Measurements from ENCODE around the gene C2orf69. TPM values are rescaled to one million over a fixed set of nuclear protein-coding genes. Genes with fewer than 3 reads are reported as not detected.
"Not testable (repeated sequence)": the region's sequence is repeated elsewhere in the genome, so short reads cannot be mapped to it uniquely, and the experiment has no call there.

C2orf69 gene
- total RNA-seq, 2 donors from 2014 or later = 9.1 to 14.4 TPM

DNA sequence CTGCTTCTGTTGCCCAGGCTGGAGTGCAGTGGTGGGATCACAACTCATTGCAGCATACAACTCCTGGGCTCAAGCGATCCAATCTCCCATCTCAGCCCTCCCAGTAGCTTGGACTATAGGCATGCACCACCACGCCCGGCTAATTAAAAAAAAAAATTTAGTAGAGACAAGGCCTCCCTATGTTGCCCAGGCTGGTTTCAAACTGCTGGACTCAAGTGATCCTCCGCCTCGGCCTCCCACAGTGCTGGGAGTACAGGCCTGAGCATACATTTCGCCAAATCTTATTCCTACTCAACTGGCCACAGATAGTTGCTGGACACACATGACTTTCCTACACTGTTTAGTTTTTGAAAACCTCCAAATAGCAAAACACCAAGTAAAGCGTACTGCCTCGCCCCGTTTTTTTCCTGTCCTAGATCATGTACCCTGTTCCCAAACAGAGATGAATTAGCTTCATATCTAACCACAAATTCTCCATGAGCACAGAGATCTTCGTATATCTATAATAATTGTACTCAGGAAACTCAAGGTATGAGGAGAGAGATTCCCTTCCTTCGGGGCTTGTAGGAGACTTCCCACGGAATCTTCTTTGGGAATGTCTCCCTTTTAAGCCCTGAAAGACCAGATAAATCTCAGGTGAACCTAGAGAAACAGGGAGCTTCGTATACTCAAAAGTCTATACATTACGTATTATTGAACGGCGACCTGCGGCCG is 598 bp upstream of the C2orf69 start:
- DNase-seq (no peak), ATAC-seq (no peak)
- intact Hi-C loops (cut with DNase I) = no loop called here

DNA sequence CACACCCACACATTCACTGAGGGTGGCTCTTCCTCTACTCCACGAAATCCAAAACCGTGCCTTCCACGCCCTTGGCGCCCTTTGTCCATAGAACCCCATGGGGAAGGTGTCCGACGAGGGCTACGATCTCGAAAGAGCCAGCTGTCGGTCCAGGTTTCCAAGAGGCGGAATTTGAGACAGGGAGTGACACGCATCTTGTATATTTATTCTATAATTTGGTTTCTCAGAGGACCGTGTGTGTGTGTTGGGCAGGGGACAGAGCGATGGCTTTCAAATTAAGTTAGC is 726 bp downstream of the C2orf69 start:
- intact Hi-C loops (cut with DNase I) = no loop called here
- no peak for DNase-seq
- ATAC-seq = peak in 1 of 2 donors; percentile 39

DNA sequence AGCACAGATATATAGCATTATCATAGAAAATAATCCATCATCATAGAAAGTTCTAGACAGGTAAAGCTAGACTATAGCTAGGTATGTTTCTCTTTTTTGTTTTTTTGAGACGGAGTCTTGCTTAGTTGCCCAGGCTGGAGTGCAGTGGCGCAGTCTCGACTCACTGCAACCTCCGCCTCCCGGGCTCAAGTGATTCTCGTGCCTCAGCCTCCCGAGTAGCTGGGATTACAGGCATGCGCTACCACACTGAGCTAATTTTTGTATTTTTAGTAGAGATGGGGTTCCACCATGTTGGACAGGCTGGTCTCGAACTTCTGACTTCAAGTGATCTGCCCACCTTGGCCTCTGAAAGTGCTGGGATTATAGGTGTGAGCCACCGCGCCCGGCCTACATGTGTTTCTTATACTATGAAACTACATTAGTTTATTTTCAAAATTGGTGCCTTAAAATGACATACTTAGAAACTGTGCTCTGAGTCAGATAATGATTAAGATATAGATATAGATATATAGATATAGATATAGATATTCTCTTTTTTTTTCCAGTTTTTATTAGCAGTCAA is 1.5 kb downstream of the C2orf69 start:
- DNase-seq; intact Hi-C loops (cut with DNase I); ATAC-seq: not testable (repeated sequence)

DNA sequence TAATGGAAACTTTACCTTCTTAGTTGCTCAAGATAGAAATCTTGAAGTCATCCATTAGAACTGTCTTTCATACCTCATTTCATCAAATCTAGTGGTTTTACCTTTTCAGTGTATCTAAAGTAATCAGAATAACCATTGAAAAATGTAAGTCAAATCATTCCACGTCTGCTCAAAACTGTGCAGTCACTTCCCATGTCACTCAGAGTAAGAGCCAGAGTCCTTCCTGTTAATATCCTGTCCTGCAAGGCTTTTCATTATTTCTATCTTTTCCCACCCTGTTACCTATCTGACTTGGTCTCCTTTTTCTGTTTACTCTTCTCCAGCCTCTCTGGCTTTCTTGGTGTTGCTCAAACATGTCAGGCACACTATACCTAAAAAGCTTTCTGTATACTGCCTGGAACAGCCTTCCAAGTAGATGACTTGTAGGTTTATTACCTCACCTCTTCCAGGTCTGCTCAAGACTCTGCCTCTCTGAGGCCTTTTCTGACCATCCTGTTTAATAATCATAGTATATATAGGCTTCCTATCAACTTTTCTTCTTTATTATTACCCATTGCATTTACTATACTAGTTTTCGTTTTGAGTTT is 3.4 kb downstream of the C2orf69 start:
- no peak for DNase-seq
- intact Hi-C loops (cut with DNase I) = no loop called here
- no peak for ATAC-seq

DNA sequence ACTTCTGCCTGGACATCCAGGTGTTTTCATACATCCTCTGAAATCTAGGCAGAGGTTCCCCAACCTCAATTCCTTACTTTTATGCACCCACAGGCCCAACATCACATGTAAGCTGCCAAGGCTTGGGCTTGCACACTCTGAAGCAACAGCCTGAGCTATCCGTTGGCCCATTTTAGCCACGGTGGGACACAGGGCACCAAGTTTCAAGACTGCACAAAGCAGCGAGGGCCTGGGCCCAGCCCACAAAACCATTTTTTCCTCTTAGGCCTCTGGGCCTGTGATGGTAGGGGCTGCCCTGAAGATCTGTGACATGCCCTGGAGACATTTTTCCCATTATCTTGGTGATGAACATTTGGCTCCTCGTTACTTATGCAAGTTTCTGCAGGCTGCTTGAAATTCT is 5.9 kb downstream of the C2orf69 start:
- intact Hi-C loops (cut with DNase I) = no loop called here

DNA sequence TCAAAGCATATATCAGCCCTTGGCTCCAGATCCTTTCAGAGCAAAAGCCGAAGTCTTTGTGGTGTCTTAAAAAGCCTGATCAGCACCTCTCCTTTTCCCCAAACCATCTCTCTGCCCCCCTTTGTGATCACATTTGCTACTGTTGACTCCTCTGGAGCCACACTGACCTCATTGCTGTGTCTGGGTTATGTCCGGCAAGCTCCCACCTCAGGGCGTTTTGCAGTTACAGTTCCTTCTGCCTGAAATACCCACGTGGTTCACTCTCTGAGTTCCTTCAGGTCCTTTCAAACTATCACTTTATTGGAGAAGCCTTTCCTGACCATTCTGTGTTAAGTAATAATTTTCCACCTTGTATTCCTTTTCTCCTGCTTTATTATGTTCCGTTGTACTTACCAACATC is 11.8 kb downstream of the C2orf69 start:
- DNase-seq = no peak
- no peak for ATAC-seq
- intact Hi-C loops (cut with DNase I) = no loop called here

More for the DNA sequence above, 5.9 kb downstream of the C2orf69 start:
- ATAC-seq (no peak), DNase-seq (no peak)

DNA sequence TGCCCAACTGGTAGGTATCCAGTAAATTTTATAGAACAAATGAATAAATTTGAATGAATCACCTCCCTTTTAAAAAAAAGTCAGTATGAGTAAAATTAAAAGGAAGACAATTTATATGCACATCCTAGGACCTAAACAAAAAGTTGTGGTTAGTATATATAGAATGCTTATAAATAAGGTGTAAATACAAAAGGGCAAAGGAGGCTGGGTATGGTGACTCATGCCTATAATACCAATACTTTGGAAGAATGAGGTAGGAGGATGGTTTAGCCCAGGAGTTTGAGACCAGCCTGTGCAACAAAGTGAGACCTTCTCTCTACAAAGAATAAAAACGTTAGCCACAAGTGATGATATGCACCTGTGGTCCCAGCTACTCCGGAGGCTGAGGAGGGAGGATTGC is 12.8 kb downstream of the C2orf69 start:
- DNase-seq = no peak
- no peak for ATAC-seq
- intact Hi-C loops (cut with DNase I) = no loop called here

DNA sequence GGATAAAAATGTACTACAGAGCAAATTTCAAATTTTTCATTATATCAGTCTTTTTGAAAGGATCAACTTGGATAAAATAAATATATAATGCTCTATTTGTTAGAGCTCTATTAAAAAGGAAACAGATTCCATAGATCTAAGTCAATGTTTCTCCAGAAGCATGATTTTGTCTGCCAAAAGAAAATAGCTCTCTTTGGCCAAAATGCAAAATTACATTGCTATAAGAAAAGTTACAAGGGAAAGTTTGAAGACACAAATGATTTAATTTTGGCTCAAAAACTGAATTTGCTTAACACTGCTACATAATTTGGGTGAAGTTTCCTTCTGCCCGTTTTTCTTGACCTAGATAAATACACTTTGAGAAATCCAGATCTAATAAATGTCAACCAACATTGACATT is 15.7 kb downstream of the C2orf69 start:
- intact Hi-C loops (cut with DNase I) = no loop called here
- ATAC-seq (no peak), DNase-seq (no peak)

DNA sequence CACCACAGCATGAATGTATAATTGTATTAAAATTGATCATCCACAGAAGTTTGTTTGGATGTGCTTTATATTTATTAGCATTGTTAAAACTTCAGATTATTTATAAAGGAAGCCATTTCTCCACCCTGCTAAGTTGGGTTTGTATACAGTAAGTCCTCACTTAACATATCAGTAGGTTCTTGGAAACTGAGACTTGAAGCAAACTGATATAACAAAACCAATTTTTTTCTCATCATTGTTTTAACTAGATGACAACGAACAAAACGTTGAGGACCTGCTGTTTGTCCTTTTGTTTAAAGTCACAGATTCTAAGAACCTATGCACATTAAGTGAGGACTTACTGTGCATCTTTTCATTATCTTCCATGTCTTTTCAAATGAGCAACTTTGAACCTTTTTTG is 17.1 kb downstream of the C2orf69 start:
- DNase-seq = no peak
- no peak for ATAC-seq
- intact Hi-C loops (cut with DNase I) = no loop called here

DNA sequence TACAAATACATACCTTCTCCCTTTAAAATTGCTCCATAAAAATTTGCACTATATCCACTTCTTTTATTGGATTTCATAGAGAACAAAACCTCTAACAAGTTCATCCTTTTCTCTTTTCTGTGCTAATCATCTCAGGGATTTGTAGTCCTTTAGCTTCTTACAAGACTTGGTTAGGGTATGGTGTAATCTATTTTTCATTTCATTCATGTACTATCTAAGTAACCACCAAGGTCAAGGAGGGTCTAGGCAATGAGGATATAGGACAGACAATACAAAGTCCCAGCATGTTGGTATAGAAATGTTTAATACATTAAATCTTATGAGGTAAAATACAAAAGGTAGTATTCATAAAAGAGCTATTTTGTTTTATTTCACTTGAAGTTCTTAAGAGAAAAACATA is 17.5 kb downstream of the C2orf69 start:
- intact Hi-C loops (cut with DNase I) = no loop called here
- ATAC-seq (no peak), DNase-seq (no peak)

DNA sequence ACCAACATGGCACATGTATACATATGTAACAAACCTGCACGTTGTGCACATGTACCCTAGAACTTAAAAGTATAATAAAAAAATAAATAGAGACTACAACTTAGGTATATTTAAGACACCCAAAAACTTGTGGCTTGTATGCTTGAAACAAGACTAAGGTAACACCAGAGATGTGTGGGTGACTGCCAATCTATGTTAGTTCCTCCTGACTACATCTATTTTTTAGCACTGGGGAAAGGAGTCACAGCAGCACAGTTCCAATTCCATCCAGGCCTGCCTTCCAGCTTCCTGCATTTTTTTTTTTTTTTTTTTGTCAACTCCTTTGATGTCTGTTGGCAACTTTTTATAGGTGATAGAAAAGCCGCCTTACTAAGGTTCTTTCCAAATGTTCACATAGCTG is 18.2 kb downstream of the C2orf69 start:
- ATAC-seq (no peak), DNase-seq (no peak)
- intact Hi-C loops (cut with DNase I) = no loop called here

DNA sequence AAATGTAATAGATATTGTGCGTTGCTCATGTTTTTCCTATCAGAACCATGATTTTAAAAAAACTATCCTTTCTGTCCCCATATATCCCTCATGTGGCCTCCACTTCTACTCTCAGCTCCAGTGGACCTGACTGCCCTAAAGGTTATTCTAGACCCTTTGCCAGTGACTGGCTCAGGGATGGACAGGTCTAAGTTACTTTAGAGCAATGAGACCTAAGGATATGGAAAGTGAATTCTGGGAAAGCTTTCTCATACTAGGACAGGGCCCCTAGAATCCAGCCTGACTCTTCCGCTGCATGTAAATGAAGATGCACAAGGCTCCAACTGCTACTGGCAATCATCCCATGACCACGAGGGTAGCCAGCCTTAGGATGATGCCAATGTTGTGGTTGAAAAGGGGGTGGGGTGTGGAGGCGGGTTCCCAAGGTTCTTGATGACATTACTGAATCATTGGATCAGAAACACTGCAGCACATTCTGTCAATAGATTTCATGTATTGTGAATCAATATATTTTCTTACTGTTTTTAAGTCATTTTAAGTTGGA is 21.3 kb downstream of the C2orf69 start:
- intact Hi-C loops (cut with DNase I) = no loop called here
- DNase-seq = no peak
- no peak for ATAC-seq

DNA sequence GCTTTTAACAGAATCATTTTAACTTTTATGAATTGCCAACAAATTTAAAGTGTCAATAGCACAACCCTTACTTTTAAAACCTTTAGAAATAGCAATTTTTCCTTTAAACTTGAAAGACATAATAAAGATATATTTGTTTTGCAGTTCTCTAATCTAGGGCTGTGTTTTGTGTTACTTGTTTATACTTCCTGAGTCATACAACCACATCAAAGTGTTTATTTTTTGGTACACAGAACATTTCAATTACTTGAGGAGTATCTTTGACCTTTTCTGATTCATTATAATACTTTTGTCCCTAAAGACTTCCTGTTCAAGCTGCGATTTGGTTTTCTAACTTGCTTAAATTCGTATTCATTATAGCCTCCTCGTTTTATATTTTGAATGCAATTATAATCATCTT is 22.4 kb downstream of the C2orf69 start:
- ATAC-seq = no peak
- DNase-seq = no peak
- intact Hi-C loops (cut with DNase I) = no loop called here

DNA sequence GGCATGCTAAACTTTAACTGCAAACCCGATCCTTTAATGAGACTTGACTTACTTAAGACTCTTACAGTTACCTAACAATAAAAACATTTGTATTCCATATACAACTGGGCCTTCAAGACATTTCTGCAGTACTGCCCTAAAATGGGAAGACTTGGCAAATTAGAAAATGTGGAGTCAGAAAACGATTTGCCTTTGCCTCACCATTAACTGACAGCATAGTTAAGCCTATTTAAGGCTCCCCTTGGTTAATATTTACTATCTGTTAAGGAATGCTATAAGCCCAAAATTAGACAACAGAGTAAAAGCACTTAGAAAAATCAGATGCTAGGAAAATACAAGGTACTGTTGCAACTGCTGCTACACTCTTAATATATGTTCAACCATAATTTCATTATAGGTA is 25.5 kb downstream of the C2orf69 start:
- intact Hi-C loops (cut with DNase I) = no loop called here
- no peak for ATAC-seq
- no peak for DNase-seq

DNA sequence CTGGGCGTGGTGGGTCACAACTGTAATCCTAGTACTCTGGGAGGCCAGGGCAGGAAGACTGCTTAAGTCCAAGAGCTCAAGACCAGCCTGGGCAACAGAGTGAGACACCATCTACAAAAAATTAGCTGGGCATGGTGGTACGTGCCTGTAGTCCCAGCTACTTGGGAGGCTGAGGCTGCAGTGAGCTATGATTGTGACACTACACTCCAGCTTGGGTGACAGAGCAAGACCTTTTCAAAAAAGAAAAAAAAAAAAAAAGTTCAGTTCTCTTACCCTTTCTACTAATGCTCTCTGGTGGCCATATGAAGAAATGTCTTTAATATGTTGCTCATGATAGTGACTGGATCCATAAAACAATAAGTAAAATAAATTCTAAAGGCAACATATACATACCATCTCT is 29.3 kb downstream of the C2orf69 start:
- DNase-seq (no peak), ATAC-seq (no peak)
- intact Hi-C loops (cut with DNase I) = no loop called here

DNA sequence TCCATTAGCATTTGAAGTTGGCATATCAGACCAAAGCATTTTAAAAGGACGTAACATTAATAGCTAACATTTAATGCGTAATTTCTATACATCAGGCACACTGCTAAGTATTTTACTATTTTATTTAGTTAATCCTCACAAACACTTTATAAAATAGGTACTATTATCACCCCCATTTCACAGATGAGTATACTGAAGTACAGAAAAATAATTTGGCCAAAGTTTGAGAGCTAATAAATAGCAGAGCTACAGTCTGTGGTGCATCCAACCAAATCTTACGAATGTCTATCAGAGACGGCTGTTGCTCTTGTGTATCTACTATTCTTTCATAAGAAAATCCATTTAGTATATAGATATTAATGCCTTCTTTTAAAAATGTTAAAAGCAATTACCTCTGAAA is 32.3 kb downstream of the C2orf69 start:
- DNase-seq (no peak), ATAC-seq (no peak)
- intact Hi-C loops (cut with DNase I) = no loop called here

DNA sequence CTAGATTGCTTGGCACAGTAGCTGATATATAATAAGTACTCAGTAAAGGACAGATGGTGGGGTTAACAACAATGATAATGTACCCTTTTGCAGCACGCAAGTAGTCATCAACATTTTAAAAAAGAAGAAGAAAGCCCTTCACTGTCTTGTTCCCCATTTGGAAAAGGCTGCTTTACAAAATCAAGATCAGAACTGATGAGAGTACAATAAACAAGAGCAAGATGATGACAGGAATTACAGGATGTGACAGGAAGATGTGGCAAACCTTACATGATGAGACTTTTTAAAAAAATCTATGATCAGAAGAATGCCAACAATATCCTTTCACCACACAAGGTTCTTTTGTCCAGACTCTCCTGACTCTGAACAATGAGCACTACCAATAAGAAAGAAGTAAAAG is 35.1 kb downstream of the C2orf69 start:
- DNase-seq (no peak), ATAC-seq (no peak)
- intact Hi-C loops (cut with DNase I) = no loop called here

DNA sequence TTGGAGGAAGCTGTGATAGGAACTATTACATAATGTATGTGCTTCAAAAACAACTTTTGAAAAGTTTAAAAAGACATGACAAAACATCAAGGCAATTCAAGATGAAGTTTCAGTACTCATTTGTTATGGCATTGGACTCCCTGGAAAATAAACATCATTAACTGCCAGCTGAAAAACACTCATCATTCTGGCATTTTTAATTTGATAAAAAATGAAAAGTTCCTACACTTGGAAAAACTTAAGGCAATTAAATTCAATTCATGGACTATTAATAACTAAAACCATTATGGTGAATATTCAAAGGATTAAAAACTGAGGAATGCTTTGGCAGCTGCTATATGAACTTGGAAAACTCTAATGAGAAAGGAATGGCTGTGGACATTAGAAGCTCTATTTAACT is 35.7 kb downstream of the C2orf69 start:
- no peak for DNase-seq
- intact Hi-C loops (cut with DNase I) = no loop called here
- peak in 1 of 2 donors; percentile 35 for ATAC-seq

DNA sequence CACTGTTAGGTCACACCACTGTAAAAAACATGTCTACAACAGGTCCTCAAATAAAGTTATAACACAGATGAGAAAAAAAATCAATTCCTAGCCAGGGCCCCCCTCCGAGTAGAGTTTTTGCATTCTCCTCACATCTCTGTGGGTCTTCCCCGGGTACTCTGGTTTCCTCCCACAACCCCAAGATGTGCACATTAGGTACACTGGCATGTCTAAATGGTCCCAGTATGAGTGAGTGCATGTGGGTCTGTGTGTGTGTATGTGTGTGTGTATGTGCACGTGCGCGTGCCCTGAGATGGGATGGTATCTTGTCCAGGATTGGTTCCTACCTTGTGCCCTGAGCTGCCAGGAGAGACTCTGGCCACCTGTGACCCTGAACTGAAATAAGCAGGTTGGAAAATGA is 39.3 kb downstream of the C2orf69 start:
- DNase-seq = no peak
- intact Hi-C loops (cut with DNase I) = no loop called here
- no peak for ATAC-seq

DNA sequence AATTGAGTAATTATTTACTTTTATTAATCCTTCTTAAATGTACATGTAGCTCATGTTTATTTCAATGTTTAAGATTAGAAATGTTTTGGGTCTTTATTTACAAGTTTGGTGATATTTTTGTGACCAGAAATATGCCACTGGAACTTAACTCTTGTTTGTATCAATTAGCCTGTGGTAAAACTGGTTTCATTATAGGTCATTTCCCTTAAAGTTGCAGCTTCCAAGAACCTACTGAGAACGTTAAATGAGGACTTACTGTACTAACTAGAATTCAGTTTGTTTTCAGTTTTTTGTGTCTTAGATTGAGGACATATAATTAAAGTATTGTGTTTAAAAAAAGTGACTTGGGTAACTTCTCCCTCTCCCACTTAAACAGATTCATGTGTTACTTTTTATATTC is 39.9 kb downstream of the C2orf69 start:
- ATAC-seq = no peak
- intact Hi-C loops (cut with DNase I) = no loop called here
- DNase-seq = no peak

DNA sequence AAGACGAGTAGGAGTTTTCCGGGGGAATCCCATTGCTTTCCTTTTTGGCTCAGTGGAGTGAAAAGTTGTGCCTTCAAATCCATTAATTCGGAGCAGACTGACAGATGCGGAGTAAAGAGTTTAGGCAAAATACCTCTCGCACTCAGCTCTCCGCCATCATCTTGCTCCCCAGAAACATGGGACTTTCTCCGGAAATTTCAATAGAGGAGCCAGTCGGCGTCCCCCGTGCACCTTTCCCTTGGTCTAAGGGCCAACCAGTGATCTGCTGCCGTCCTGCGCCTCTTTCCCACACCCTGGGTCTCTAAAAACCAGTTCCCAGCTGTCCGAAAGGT is 43.9 kb downstream of the C2orf69 start:
- intact Hi-C loops (cut with DNase I) = no loop called here
- DNase-seq (no peak), ATAC-seq (peak; percentile 54 to 66)
